RWPE1 (cell line): ENCODE results near the gene RNF151.

Experiments used
- CTCF ChIA-PET: fragments of 350-600 bp; sonication (Branson Sonifier 250); formaldehyde crosslinking; extraction: SDS; loops from one replicate; lab custom pipeline; 2021; lab: Yijun Ruan, JAX
- POLR2A ChIA-PET: fragments of 400-600 bp; formaldehyde crosslinking; extraction: SDS; loops from one replicate; lab custom pipeline; 2020; ENCODE audit warnings: antibody characterized with exemption; ENCODE audit not compliant: low non-redundant PET; lab: Yijun Ruan, JAX
- DNase-seq: peaks from one replicate; pipeline ENCODE4 v3.0.0; 2012; ENCODE audit warnings: low spot score
- H3K27ac ChIP-seq: fragments of 450-650 bp; 2 replicates; pipeline ENCODE4 v1.5.1; 2017
- TF ChIP-seq, protein P1 (sequence below): fragments of 450-650 bp; conservative IDR thresholded peaks from 2 replicates; pipeline ENCODE4 v1.5.1; 2017; ENCODE audit warnings: low read depth, mild to moderate bottlenecking

Gene RNF151

DNA sequence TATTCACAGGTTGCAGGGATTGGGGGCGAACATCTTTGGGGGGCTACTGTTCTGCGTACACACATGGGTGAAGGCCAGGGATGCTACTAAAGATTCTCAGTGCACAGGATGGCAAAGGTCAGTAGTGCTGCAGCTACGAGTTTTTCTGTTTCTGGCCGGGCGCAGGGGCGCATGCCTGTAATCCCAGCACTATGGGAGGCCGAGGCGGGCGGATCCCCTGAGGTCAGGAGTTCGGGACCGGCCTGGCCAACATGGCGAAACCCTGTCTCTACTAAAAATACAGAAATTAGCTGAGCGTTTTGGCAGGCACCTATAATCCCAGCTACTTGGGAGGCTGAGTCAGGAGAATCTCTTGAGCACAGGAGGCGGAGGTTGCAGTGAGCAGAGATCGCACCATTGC is 46.9 kb downstream of the RNF151 start:
- TF ChIP-seq, protein P1, sequence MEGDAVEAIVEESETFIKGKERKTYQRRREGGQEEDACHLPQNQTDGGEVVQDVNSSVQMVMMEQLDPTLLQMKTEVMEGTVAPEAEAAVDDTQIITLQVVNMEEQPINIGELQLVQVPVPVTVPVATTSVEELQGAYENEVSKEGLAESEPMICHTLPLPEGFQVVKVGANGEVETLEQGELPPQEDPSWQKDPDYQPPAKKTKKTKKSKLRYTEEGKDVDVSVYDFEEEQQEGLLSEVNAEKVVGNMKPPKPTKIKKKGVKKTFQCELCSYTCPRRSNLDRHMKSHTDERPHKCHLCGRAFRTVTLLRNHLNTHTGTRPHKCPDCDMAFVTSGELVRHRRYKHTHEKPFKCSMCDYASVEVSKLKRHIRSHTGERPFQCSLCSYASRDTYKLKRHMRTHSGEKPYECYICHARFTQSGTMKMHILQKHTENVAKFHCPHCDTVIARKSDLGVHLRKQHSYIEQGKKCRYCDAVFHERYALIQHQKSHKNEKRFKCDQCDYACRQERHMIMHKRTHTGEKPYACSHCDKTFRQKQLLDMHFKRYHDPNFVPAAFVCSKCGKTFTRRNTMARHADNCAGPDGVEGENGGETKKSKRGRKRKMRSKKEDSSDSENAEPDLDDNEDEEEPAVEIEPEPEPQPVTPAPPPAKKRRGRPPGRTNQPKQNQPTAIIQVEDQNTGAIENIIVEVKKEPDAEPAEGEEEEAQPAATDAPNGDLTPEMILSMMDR, result no peak
- ChIA-PET CTCF (no interaction called here), POLR2A (interaction anchor here (1.0 kb wide), 1 partner anchor 11 kb away, joined by 4 read pairs; no protein-coding TSS in a partner anchor)
- H3K27ac ChIP-seq, result peak overlapping the region; percentile 98
- no peak for DNase-seq

DNA sequence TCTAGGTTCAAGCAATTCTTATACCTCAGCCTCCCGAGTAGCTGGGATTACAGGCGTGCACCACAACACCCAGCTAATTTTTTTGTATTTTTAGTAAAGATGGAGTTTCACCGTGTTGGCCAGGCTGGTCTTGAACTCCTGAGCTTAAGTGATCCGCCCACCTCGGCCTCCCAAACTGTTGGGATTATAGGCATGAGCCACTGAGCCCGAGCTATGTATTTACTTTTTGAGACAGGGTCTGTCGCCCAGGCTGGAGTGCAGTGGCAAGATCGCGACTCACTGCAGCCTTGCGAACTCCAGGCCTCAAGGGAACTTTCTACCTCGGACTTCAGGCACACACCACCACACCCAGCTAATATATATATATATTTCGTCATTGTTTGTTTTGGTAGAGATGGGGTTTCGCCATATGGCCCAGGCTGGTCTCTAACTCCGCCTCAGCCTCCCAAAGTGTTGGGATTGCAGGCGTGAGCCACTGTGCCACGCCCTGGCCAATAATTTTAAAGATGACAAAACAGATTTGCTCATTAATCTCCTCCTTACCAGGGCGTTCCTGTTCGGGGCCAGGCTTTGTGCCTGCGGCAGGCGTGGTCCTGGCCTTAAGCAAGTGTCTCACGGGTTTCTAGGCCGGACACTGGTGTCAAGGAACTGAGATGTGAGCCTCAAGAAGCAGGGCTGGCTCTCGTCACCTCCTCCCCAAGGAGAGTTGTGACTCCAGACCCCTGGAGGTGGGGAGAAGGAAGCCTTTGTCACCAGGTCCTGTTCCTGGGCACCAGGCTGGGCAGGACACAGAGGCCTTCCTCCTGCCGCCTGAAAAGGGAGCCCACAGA is 48.7 kb downstream of the RNF151 start:
- ChIA-PET CTCF (no interaction called here), POLR2A (no interaction called here)
- peak; percentile 77 for DNase-seq
- TF ChIP-seq, protein P1, result no peak
- peak overlapping the region; percentile 98 for H3K27ac ChIP-seq

DNA sequence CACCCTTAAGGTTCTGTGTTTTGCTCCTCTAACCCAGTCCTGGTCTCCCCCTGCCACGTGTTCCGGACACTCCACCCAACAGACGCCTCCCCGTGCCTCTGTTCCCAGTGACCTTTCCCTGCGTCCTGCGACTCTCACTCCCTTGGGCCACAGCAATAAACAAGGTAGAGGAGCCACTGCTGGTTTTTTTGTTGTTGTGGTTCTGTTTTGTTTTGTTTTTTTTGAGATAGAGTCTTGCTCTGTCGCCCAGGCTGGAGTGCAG is 49.2 kb downstream of the RNF151 start:
- DNase-seq, result no peak
- TF ChIP-seq, protein P1, result no peak
- peak overlapping the region; percentile 98 for H3K27ac ChIP-seq
- ChIA-PET POLR2A (no interaction called here), CTCF (interaction anchor here (0.6 to 1.2 kb wide), 4 partner anchors 12 to 39 kb away, joined by 3 to 4 read pairs (median 3); no protein-coding TSS in a partner anchor)

DNA sequence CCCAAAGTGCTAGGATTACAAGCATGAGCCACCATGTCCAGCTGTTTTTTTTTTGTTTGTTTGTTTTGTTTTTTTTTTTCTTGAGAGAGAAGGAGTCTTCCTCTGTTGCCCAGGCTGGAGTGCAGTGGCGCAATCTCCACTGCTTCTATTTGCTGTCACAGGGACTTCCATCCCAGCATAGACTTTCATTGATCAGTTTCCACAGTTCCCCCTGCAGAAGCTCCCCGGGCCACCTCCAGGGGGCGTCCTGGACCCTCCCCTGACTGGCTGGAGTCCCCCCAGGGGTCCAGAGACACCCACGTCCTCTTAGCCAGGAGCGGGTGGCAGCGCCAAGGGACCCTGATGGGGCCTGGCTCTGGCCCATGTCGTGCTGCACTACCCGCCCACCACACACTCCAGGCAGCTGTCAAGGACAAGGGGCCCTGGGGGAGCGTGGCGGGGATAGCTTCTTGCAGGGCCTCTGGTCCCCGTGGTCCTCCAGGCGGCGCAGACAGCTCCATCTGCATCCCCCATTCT is 49.8 kb downstream of the RNF151 start:
- DNase-seq, result no peak
- peak overlapping the region; percentile 98 for H3K27ac ChIP-seq
- ChIA-PET POLR2A (interaction anchor here (0.6 kb wide), 1 partner anchor 11 kb away, joined by 3 read pairs; no protein-coding TSS in a partner anchor), CTCF (interaction anchor here (0.6 to 1.2 kb wide), 5 partner anchors 11 to 44 kb away, joined by 3 to 4 read pairs (median 3); no protein-coding TSS in a partner anchor)
- TF ChIP-seq, protein P1, result no peak; the same call in 1 of the 2 replicates
